Testis (tissue), 3 donors: ENCODE data around the gene RASSF7. TPM values are rescaled to one million over a fixed set of nuclear protein-coding genes. Genes with fewer than 3 reads are reported as not detected.

Source experiments
- DNase-seq: peaks from one replicate; pipeline ENCODE4 v3.0.0-alpha.2; 2019
- H3K27ac ChIP-seq, 2 donors: fragments of 200-600 bp; sonication (generic); one replicate each; pipeline ENCODE4 v1.5.1; 2019
- H3K27me3 ChIP-seq: fragments of 200-600 bp; sonication (generic); one replicate; pipeline ENCODE4 v1.5.1; 2019
- H3K36me3 ChIP-seq: fragments of 200-600 bp; sonication (generic); one replicate; pipeline ENCODE4 v1.5.1; 2017; ENCODE audit warnings: low read depth; ENCODE audit errors: missing control alignments
- H3K4me1 ChIP-seq: fragments of 200-600 bp; sonication (generic); one replicate; pipeline ENCODE4 v1.5.1; 2019
- H3K4me3 ChIP-seq, 2 donors: fragments of 200-600 bp; sonication (generic); one replicate each; pipeline ENCODE4 v1.5.1; 2017 to 2019
- H3K9me3 ChIP-seq: fragments of 200-600 bp; sonication (generic); one replicate; pipeline ENCODE4 v1.5.1; 2017
- CTCF ChIP-seq, 3 experiments: fragments of 450-650 bp in 2 of 3; fragments of 200-600 bp in 1 of 3; sonication (generic) in 1 of 3; IDR thresholded peaks; one replicate each; pipeline ENCODE4 v1.5.1; 2016 to 2019; ENCODE audit warnings: antibody characterized with exemption in 3 of 3, mild to moderate bottlenecking in 2 of 3, moderate library complexity in 1 of 3
- POLR2A ChIP-seq: fragments of 450-650 bp; IDR thresholded peaks from one replicate; pipeline ENCODE4 v1.6.1; 2017; ENCODE audit warnings: antibody characterized with exemption, mild to moderate bottlenecking, moderate library complexity
- WGBS, 2 donors: methylation state at CpG; one replicate each; pipeline ENCODE4 v1.1.5; 2018; 5-methylcytosine and 5-hydroxymethylcytosine counted together
- intact Hi-C: fragments of 100-400 bp; cut with DNase I; formaldehyde crosslinking; loops from one replicate; pipeline ENCODE4 v1.15.1; 2023; ENCODE audit warnings: low total_unique reads
- polyA plus RNA-seq: library from polyadenylated mRNA; stranded (reverse); fragments of 350-450 nt; fragmentation: Illumina TruSeq; extraction: RNeasy Lipid Tissue Mini Kit (QIAGEN cat#74804); gene quantifications from one replicate; pipeline ENCODE4 v1.2.3, GENCODE V29; 2014; ENCODE audit warnings: low read depth, low replicate concordance; ENCODE audit not compliant: insufficient read depth
- total RNA-seq, 2 donors: library from RNA; depleted of rRNA; stranded (reverse); fragments of >200 nt; gene quantifications; one replicate each; pipeline ENCODE4 v1.2.3, GENCODE V29; 2016

Gene RASSF7
- total and polyA plus RNA-seq, 3 donors from 2014 or later: 13.2 to 35.7 (median 22.0) TPM

GRCh38 chr11:596374-596773 is 35.6 kb downstream of the RASSF7 start:
- H3K4me3 ChIP-seq: no peak overlapping the region
- intact Hi-C loops: no loop called here
- no peaks in the 10 kb centered on the region for H3K9me3 ChIP-seq
- no peaks in the 10 kb centered on the region for H3K36me3 ChIP-seq
- no peaks in the 10 kb centered on the region for H3K4me1 ChIP-seq
- WGBS, 2 donors: 84 to 89% methylated on average over 9 to 10 of the region's 10 CpGs
- DNase-seq: no peak
- TF ChIP-seq CTCF (IDR thresholded peaks at IDR 0.05) (no peak), POLR2A (no peak)
- H3K27ac ChIP-seq: no peak overlapping the region
- no peaks in the 10 kb centered on the region for H3K27me3 ChIP-seq

DNA sequence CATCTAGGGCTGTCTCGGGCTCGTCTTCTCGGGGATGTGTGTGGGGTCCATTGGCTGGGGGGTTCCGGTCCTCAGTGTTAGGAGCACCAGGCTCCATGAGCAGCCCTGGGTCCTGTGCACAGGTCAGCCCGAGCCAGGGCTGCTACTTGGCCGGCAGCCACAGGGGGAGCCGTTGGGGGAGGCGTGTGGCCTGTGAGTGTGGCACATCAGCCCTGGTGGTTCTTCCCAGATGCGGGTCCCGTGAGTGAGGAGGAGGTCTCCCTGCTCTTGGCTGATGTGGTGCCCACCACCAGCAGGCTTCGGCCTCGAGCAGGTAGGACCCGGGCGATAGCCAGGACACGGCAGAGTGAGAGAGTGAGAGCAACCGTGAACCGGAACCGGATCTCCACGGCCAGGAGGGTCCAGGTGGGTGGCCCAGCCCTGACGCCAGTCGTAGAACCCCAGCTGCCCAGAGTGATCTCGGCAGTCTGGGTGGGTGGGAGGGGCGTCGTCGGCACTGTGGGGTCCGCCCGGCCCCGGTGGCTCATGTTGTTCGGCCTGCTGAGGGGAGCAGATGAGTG is 36.5 kb downstream of the RASSF7 start:
- Histone ChIP-seq H3K36me3 (no peaks in the 10 kb centered on the region), H3K27ac (no peak overlapping the region), H3K9me3 (no peaks in the 10 kb centered on the region), H3K27me3 (no peaks in the 10 kb centered on the region), H3K4me1 (no peaks in the 10 kb centered on the region), H3K4me3 (no peak overlapping the region)
- no peak for DNase-seq
- intact Hi-C loops: no loop called here
- no peak for TF ChIP-seq POLR2A
- no peak for TF ChIP-seq CTCF (IDR thresholded peaks at IDR 0.05)
- 89% methylated on average over 29 of the region's 29 CpGs; no CpG with 5 or more reads in 1 of the 2 donors for WGBS, 2 donors

DNA sequence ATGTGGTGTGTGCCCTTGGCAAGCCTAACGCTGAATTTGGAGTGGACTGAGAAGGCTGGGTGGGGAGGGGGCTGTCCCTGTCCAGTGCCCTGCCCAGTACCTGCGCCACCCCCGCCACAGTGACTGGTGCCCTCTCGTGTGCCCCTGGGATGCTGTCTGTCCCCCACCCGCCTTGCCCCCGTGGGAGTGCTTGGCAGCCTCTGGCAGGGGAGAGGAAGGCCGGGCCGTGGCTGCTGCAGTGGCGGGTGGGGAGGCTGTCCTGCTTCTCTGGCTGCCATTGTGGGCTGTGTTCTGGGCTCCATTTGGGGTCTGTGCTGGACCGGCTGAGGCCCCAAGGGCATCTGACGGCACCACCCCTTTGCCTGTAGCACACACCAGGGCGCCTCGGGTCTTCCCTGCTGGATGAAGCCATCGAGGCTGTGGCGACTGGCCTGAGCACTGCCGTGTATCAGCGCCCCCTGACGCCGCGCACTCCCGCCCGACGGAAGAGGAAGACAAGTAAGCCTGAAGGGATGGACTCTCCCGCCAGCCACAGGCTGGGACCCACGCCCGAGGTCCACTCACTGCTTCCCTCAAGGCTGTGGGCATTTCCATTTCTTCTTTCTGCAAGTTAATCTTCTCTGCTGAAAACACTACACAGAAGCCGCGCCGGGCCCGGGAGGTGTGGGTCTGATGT is 37.4 kb downstream of the RASSF7 start:
- intact Hi-C loops: no loop called here
- H3K4me1 ChIP-seq: no peaks in the 10 kb centered on the region
- WGBS, 2 donors: 90 to 96% methylated on average over 17 to 29 of the region's 30 CpGs
- DNase-seq: no peak
- H3K36me3 ChIP-seq: no peaks in the 10 kb centered on the region
- H3K27me3 ChIP-seq: no peaks in the 10 kb centered on the region
- no peak for TF ChIP-seq POLR2A
- no peak for TF ChIP-seq CTCF (IDR thresholded peaks at IDR 0.05)
- H3K9me3 ChIP-seq: no peaks in the 10 kb centered on the region
- no peak overlapping the region for H3K27ac ChIP-seq
- H3K4me3 ChIP-seq: no peak overlapping the region

- intact Hi-C loops: no loop called here
- no peaks in the 10 kb centered on the region for H3K36me3 ChIP-seq
- WGBS, 2 donors: 93 to 94% methylated on average over 22 to 23 of the region's 23 CpGs
- no peak for TF ChIP-seq CTCF (IDR thresholded peaks at IDR 0.05)
- no peak for TF ChIP-seq POLR2A
- no peaks in the 10 kb centered on the region for H3K27me3 ChIP-seq
- H3K4me1 ChIP-seq: peaks cover 4% of the 10 kb centered on the region
- no peak for DNase-seq
- H3K9me3 ChIP-seq: no peaks in the 10 kb centered on the region
- H3K27ac ChIP-seq: no peak overlapping the region
- H3K4me3 ChIP-seq: no peak overlapping the region
Measured at GRCh38 chr11:601573-602245, 40.9 kb downstream of the RASSF7 start.
